H1 (cell line): ENCODE results near the gene ZNF516. TPM values are rescaled to one million over a fixed set of nuclear protein-coding genes. Genes with fewer than 3 reads are reported as not detected.

Experiments used
- ATF3 ChIP-seq: IDR thresholded peaks from 2 replicates; pipeline ENCODE4 v1.6.1; 2011; ENCODE audit warnings: low read depth, mild to moderate bottlenecking, low read length; ENCODE audit not compliant: insufficient read depth
- E2F6 ChIP-seq: IDR thresholded peaks from 2 replicates; pipeline ENCODE4 v1.6.1; 2012; ENCODE audit warnings: inconsistent platforms
- FOSL1 ChIP-seq: IDR thresholded peaks from 2 replicates; pipeline ENCODE4 v1.6.1; 2011; ENCODE audit warnings: mild to moderate bottlenecking, low read depth, low read length, moderate library complexity; ENCODE audit not compliant: insufficient read depth
- polyA plus RNA-seq, 7 experiments: library from polyadenylated mRNA; depleted of rRNA in 3 of 7; stranded (reverse) in 5 of 7; unstranded in 2 of 7; fragments of >200 nt in 5 of 7; fragments of 200-250 nt in 2 of 7; gene quantifications; 1 replicate in 5 of 7; 2 replicates in 1 of 7; 4 replicates in 1 of 7; pipeline versions ENCODE4 v1.2.1 to v1.2.3, GENCODE V29; 2011 to 2013; ENCODE audit warnings: missing spikeins in 2 of 7, mixed read lengths in 2 of 7
- total RNA-seq: library from RNA; stranded (reverse); fragmentation: NEBNext Ultra II Directional; extraction: Animal tissue kit (Norgen Biotek cat#: 25700); gene quantifications from 2 replicates; pipeline ENCODE4 v1.2.1, GENCODE V29; 2021

ZNF516 gene
- total and polyA plus RNA-seq, 2 of the 8 experiments (the other 6 are each of a cell fraction or from before 2014, with no cell fraction given) = 7.3 to 17.0 TPM

GRCh38 chr18:76460482-76460881 is 34.6 kb downstream of the ZNF516 start (continued):
- no peak for TF ChIP-seq ATF3
- no peak for TF ChIP-seq FOSL1
- no peak for TF ChIP-seq E2F6
